Neutrophil (primary cell): ENCODE measurements around the gene SAT2.

Experiments
- H3K27ac ChIP-seq: fragments of 200-600 bp; sonication (generic); 2 replicates; pipeline ENCODE4 v1.5.1; 2016; ENCODE audit warnings: mild to moderate bottlenecking, moderate library complexity
- H3K27me3 ChIP-seq: fragments of 200-600 bp; sonication (generic); 2 replicates; pipeline ENCODE4 v1.6.0; 2016; ENCODE audit warnings: mild to moderate bottlenecking
- H3K36me3 ChIP-seq: fragments of 200-600 bp; sonication (generic); 2 replicates; pipeline ENCODE4 v1.5.1; 2017
- H3K4me1 ChIP-seq, 2 experiments: fragments of 200-600 bp in 1 of 2; sonication (generic) in 1 of 2; 1 replicate in 1 of 2; 2 replicates in 1 of 2; pipeline versions ENCODE4 v1.5.1 to v1.6.1; 2013 to 2016; ENCODE audit warnings: low read depth in 1 of 2, low read length in 1 of 2, mild to moderate bottlenecking in 1 of 2, moderate library complexity in 1 of 2; ENCODE audit not compliant: control insufficient read depth in 1 of 2, insufficient read depth in 1 of 2
- H3K4me3 ChIP-seq, 2 experiments: fragments of 200-600 bp in 1 of 2; sonication (generic) in 1 of 2; 1 replicate in 1 of 2; 2 replicates in 1 of 2; pipeline ENCODE4 v1.5.1; 2013 to 2016; ENCODE audit warnings: low read depth in 1 of 2, low read length in 1 of 2, mild to moderate bottlenecking in 1 of 2, moderate library complexity in 1 of 2
- H3K9me3 ChIP-seq: fragments of 200-600 bp; sonication (generic); 2 replicates; pipeline ENCODE4 v1.5.1; 2016
- TF ChIP-seq, protein P1 (sequence below): fragments of 200-600 bp; sonication (generic); IDR thresholded peaks from 2 replicates; pipeline ENCODE4 v1.5.1; 2016; ENCODE audit warnings: antibody characterized with exemption

SAT2 gene

DNA sequence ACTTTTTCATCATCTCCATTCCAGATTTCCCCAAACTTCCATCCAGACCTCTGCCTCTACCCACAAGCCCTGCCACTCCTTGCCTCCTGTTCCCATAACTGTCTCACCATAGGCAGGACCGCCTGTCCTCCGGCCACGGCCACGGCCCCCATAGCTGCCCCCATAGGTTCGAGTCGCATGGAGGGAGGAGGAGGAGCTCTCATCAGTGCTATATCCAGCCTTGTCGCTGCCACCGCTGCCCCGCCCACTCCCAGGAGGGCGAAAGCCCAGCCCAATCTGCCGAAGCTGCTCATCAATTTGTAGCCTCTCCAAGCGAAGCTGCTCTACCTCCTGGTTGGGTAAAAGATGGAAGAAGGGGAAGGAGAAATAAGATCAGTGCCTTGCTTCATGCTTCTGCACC, 34.3 kb downstream of the SAT2 start:
- Histone ChIP-seq H3K36me3 (peaks cover 86% of the 10 kb centered on the region), H3K27me3 (no peaks in the 10 kb centered on the region), H3K4me1 (peaks cover 7% of the 10 kb centered on the region in 2 experiments), H3K4me3 (no peak overlapping the region), H3K27ac (no peak overlapping the region), H3K9me3 (no peaks in the 10 kb centered on the region)
- TF ChIP-seq, protein P1, sequence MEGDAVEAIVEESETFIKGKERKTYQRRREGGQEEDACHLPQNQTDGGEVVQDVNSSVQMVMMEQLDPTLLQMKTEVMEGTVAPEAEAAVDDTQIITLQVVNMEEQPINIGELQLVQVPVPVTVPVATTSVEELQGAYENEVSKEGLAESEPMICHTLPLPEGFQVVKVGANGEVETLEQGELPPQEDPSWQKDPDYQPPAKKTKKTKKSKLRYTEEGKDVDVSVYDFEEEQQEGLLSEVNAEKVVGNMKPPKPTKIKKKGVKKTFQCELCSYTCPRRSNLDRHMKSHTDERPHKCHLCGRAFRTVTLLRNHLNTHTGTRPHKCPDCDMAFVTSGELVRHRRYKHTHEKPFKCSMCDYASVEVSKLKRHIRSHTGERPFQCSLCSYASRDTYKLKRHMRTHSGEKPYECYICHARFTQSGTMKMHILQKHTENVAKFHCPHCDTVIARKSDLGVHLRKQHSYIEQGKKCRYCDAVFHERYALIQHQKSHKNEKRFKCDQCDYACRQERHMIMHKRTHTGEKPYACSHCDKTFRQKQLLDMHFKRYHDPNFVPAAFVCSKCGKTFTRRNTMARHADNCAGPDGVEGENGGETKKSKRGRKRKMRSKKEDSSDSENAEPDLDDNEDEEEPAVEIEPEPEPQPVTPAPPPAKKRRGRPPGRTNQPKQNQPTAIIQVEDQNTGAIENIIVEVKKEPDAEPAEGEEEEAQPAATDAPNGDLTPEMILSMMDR = no peak

DNA sequence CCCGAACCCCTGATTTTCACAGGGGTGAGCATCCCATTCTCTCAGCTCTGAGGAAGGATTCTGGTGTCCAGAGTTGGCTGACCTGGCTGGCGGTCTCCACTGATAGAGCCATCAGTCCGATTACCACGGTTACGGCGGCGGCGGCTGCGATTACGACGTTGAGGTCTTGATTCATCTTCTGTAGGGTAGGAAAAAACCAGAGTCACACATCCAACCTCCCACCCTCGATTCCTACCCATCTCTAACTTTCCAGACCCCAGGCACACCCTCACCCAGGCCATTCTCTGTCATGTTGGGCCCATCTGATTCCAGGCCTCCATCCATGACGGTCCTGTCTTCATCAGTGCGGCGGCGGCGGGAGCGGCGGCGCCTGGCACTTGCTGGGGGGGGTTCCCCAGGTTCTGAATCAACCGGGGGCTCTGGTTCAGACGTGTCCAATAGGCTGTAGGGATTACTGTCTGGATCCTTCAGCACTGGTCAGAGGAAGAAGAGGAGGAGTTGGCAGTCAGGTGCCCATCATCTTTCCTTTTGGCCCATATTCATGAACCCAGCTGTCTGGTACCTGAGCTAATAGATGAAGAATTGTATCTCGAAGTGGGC, 35.1 kb downstream of the SAT2 start:
- Histone ChIP-seq H3K27me3 (no peaks in the 10 kb centered on the region), H3K4me1 (peaks cover 7 to 14% of the 10 kb centered on the region in 2 experiments), H3K4me3 (no peak overlapping the region), H3K27ac (no peak overlapping the region), H3K9me3 (no peaks in the 10 kb centered on the region), H3K36me3 (peaks cover 88% of the 10 kb centered on the region)
- TF ChIP-seq, protein P1 = no peak

DNA sequence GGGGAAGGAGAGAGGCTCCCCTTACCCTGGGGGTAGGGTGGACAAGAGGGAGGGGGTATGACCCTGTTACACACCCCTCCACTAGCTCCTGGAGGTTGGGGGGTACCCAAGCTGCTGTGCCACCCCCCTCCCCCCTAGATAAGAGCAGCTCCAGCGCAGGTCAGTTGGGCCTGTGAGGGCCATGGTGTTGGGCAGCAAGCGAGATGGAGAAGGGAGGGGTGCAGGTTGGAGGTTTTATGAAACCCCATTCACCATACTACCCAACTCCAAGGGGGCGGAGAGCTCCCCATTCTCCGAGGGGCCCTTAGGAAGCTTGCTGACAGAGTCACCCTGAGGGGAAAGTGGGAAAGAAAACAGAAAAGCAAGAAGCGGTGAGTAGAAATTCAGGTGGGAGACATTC, 36.0 kb downstream of the SAT2 start:
- Histone ChIP-seq H3K36me3 (peaks cover 87% of the 10 kb centered on the region), H3K4me1 (peaks cover 7 to 15% of the 10 kb centered on the region in 2 experiments), H3K9me3 (no peaks in the 10 kb centered on the region), H3K4me3 (no peak overlapping the region), H3K27me3 (no peaks in the 10 kb centered on the region), H3K27ac (no peak overlapping the region)
- TF ChIP-seq, protein P1 = no peak

DNA sequence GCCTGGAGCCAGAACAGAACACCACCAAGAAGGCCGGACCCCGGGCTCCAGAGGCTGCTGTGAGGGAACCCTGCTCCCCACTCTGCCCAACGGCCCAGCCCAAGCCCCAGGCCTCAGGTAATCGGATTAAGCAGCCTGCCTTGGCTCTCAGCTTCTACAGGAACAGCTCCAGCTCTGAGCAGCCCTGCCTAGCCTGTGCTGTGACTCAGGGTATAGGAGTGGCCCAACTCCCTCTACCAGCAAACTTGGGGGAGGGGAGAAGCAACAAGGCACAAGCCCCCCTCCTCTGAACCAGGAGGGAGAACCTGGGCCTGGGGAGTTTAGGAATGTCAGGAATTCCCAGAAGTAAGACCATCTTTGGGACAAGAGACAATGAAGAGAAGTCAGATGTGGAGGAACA, 36.9 kb downstream of the SAT2 start:
- Histone ChIP-seq H3K9me3 (no peaks in the 10 kb centered on the region), H3K27ac (no peak overlapping the region), H3K27me3 (no peaks in the 10 kb centered on the region), H3K4me1 (peaks cover 7 to 15% of the 10 kb centered on the region in 2 experiments), H3K36me3 (peaks cover 79% of the 10 kb centered on the region), H3K4me3 (no peak overlapping the region)
- TF ChIP-seq, protein P1 = no peak

DNA sequence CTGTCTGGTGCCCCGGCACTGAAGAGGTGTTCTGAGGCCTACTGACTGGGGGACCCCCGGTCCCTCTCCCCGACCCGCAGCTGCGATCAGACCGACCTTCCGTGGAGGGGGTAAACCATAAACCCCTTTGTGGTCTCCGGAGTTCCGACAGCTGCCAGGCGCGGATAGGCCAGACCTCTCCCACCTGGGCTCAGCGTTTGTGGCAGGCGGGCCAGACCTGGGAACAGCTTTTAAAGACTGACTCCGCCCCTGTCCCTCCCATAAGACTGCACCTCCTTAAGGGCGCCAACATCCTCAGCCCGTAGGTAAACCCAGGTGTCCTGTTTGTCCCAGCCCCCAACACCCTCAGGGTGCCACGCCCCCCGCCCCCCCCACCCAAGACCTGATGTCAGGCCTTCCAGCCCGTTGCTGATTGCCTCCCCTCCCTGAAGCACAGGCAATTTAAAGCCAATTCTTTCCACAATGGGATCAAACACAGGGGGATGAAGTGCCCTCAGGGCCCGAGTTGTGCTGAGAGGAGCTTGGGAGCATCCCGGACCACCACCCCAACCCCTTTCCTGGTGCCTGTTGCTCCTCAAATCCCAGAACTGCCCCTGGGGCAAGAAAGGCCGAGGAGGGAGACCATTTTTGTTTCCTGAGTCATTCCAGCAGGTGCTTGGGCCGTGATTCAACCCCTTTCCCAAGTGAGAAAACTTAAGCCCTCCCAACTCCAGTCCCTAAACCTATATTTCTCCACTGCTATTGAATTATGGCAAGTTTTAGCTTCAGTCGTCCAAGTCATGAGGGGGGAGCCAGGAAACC, 37.5 kb downstream of the SAT2 start, which contains the start of gene SOX15:
Gene SOX15 (minus strand): TSS at position 204 of the 801 bp plus-strand sequence. CDS start 418 bp downstream, outside the sequence.
- H3K9me3 ChIP-seq = no peaks in the 10 kb centered on the region
- TF ChIP-seq, protein P1 = no peak
- H3K27ac ChIP-seq = peak within 1 kb of the TSS; percentile 12
- peaks cover 72% of the 10 kb centered on the region for H3K36me3 ChIP-seq
- no peak within 1 kb of the TSS for H3K4me3 ChIP-seq
- H3K4me1 ChIP-seq = peaks cover 7 to 18% of the 10 kb centered on the region in 2 experiments
- no peaks in the 10 kb centered on the region for H3K27me3 ChIP-seq
